Loucy (cell line): ENCODE measurements around the gene STOM.

ENCODE experiments used
- EZH2phosphoT487 ChIP-seq: fragments of 200-600 bp; IDR thresholded peaks from 2 replicates; pipeline ENCODE4 v1.6.1; 2018; ENCODE audit warnings: antibody characterized with exemption, mild to moderate bottlenecking, moderate library complexity, borderline replicate concordance
- TF ChIP-seq, protein P1 (sequence below): fragments of 200-600 bp; sonication (generic); conservative IDR thresholded peaks from 2 replicates; pipeline ENCODE4 v1.5.1; 2014; ENCODE audit warnings: mild to moderate bottlenecking, antibody characterized with exemption, low read length

DNA sequence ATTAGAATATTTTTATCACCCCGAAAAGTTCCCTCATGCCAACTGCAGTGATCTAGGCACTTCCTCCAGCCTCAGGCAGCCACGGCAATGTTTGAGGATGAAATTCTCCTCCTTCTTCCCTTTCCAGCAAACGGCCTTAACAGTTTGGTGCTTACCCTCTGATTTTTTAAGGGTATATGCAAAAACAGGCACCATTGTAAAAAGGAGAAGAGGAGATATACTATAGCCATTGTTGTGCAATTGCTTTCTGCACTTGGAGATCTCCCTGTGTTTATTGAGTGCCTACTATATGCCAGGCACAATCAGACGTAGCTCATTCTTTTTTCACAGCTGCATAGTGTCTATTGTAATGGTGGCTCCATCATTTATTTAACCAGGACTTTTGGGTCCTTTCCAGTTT lies 72.7 kb downstream of the STOM start:
- TF ChIP-seq, protein P1, sequence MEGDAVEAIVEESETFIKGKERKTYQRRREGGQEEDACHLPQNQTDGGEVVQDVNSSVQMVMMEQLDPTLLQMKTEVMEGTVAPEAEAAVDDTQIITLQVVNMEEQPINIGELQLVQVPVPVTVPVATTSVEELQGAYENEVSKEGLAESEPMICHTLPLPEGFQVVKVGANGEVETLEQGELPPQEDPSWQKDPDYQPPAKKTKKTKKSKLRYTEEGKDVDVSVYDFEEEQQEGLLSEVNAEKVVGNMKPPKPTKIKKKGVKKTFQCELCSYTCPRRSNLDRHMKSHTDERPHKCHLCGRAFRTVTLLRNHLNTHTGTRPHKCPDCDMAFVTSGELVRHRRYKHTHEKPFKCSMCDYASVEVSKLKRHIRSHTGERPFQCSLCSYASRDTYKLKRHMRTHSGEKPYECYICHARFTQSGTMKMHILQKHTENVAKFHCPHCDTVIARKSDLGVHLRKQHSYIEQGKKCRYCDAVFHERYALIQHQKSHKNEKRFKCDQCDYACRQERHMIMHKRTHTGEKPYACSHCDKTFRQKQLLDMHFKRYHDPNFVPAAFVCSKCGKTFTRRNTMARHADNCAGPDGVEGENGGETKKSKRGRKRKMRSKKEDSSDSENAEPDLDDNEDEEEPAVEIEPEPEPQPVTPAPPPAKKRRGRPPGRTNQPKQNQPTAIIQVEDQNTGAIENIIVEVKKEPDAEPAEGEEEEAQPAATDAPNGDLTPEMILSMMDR: no peak
- TF ChIP-seq EZH2phosphoT487: no peak
